B cell (primary cell): Measurements from ENCODE around the gene PLEKHA8.

Experiments
- CTCF ChIP-seq: fragments of 200-600 bp; IDR thresholded peaks from one replicate; pipeline ENCODE4 v1.8.0; 2022; ENCODE audit warnings: antibody characterized with exemption, mild to moderate bottlenecking
- EZH2 ChIP-seq: IDR thresholded peaks from 2 replicates; pipeline ENCODE4 v1.6.1; 2012; ENCODE audit warnings: borderline replicate concordance, low read depth, mild to moderate bottlenecking, moderate library complexity, low read length; ENCODE audit not compliant: insufficient read depth, poor library complexity, severe bottlenecking

- TF ChIP-seq CTCF, result no peak
- no peak for TF ChIP-seq EZH2
Observed at GRCh38 chr7:30028749-30029635, 780 bp downstream of the PLEKHA8 start.
